HepG2 (cell line): ENCODE measurements around the gene NAA38. TPM values are rescaled to one million over a fixed set of nuclear protein-coding genes. Genes with fewer than 3 reads are reported as not detected.

Experiments
- FOXA1 ChIP-seq, 2 experiments: fragments of 450-650 bp in 1 of 2; sonication (generic) in 1 of 2; formaldehyde crosslinking in 1 of 2; IDR thresholded peaks; 2 replicates each; pipeline versions ENCODE4 v1.4.0 to v1.6.1; 2016 to 2020; ENCODE audit warnings: missing genetic modification reagents in 1 of 2
- HMGXB3 ChIP-seq: sonication (generic); formaldehyde crosslinking; IDR thresholded peaks from 2 replicates; pipeline ENCODE4 v1.4.0; 2020; ENCODE audit warnings: missing genetic modification reagents, borderline replicate concordance
- MAFK ChIP-seq, 2 experiments: IDR thresholded peaks in 1 of 2; conservative IDR thresholded peaks in 1 of 2; 2 replicates each; pipeline ENCODE4 v1.6.1; 2011; ENCODE audit warnings: improper control_type of control experiment in 2 of 2, low read length in 2 of 2
- MTA3 ChIP-seq: sonication (generic); formaldehyde crosslinking; IDR thresholded peaks from 2 replicates; pipeline ENCODE4 v1.4.0; 2020; ENCODE audit warnings: missing genetic modification reagents
- SMAD3 ChIP-seq: sonication (generic); formaldehyde crosslinking; IDR thresholded peaks from 2 replicates; pipeline ENCODE4 v1.4.0; 2020; ENCODE audit warnings: missing genetic modification reagents
- SMARCC2 ChIP-seq: fragments of 450-650 bp; IDR thresholded peaks from 2 replicates; pipeline ENCODE4 v1.6.1; 2017; ENCODE audit warnings: antibody characterized with exemption, mild to moderate bottlenecking
- SMYD3 ChIP-seq: sonication (generic); formaldehyde crosslinking; IDR thresholded peaks from 2 replicates; pipeline ENCODE4 v1.8.1; 2023; ENCODE audit warnings: mild to moderate bottlenecking, missing genetic modification reagents
- TAF15 ChIP-seq: fragments of 200-400 bp; formaldehyde crosslinking; IDR thresholded peaks from one replicate; pipeline ENCODE4 v1.6.1; 2018; ENCODE audit warnings: mild to moderate bottlenecking, low read depth, low read length; ENCODE audit not compliant: poor library complexity, severe bottlenecking
- ZNF282 ChIP-seq: fragments of 450-650 bp; IDR thresholded peaks from 2 replicates; pipeline ENCODE4 v1.6.1; 2018; ENCODE audit not compliant: partially characterized antibody
- ZNF563 ChIP-seq: sonication (generic); formaldehyde crosslinking; IDR thresholded peaks from 2 replicates; pipeline ENCODE4 v1.8.0; 2022; ENCODE audit warnings: mild to moderate bottlenecking, moderate library complexity, missing genetic modification reagents
- ZNF597 ChIP-seq: sonication (generic); formaldehyde crosslinking; IDR thresholded peaks from 2 replicates; pipeline ENCODE4 v1.5.0; 2020; ENCODE audit warnings: missing genetic modification reagents
- ZNF670 ChIP-seq: sonication (generic); formaldehyde crosslinking; IDR thresholded peaks from 2 replicates; pipeline ENCODE4 v1.8.0; 2022; ENCODE audit warnings: mild to moderate bottlenecking, missing genetic modification reagents, borderline replicate concordance
- ZNF776 ChIP-seq: sonication (generic); formaldehyde crosslinking; IDR thresholded peaks from 2 replicates; pipeline ENCODE4 v1.4.0; 2020; ENCODE audit warnings: mild to moderate bottlenecking, missing genetic modification reagents
- polyA plus RNA-seq, 8 experiments: library from polyadenylated mRNA; depleted of rRNA in 3 of 8; stranded (reverse) in 7 of 8; unstranded in 1 of 8; fragments of >200 nt; fragmentation: Illumina TruSeq in 4 of 8; extraction: Trizol in 4 of 8; gene quantifications; 2 replicates each; pipeline versions ENCODE4 v1.2.1 to v1.2.3, GENCODE V29; 2011 to 2016; ENCODE audit warnings: low read depth in 4 of 8, missing spikeins in 1 of 8, mixed read lengths in 1 of 8; ENCODE audit not compliant: insufficient read depth in 1 of 8
- total RNA-seq, 5 experiments: library from RNA; depleted of rRNA; stranded (reverse); fragments of >200 nt; fragmentation: Illumina TruSeq; extraction: Trizol; gene quantifications; 2 replicates each; pipeline ENCODE4 v1.2.3, GENCODE V29; 2016; ENCODE audit warnings: low read depth in 1 of 5
- TF ChIP-seq, protein P1 (sequence below): sonication (generic); formaldehyde crosslinking; IDR thresholded peaks from 2 replicates; pipeline ENCODE4 v1.5.1; 2020; ENCODE audit warnings: mild to moderate bottlenecking, missing genetic modification reagents
- TF ChIP-seq, protein P2 (sequence below): sonication (generic); formaldehyde crosslinking; IDR thresholded peaks from 2 replicates; pipeline ENCODE4 v1.8.0; 2022; ENCODE audit warnings: missing genetic modification reagents, low read depth, mild to moderate bottlenecking, borderline replicate concordance
- TF ChIP-seq, protein P3 (sequence below): IDR thresholded peaks from 2 replicates; pipeline ENCODE4 v1.6.1; 2018; ENCODE audit warnings: missing genetic modification reagents, mild to moderate bottlenecking, missing compliant biosample characterization
- TF ChIP-seq, protein P4 (sequence below): IDR thresholded peaks from 2 replicates; pipeline ENCODE4 v1.6.1; 2016; ENCODE audit warnings: missing compliant biosample characterization, missing genetic modification reagents, borderline replicate concordance

NAA38 gene
- total and polyA plus RNA-seq, 2 of the 13 experiments (the other 11 are each of a cell fraction or from before 2014, with no cell fraction given): 46.9 to 91.6 TPM

- TF ChIP-seq MTA3 (CRISPR knock-in tag) (no peak), TAF15 (peak; percentile 67), ZNF597 (CRISPR knock-in tag) (no peak), SMARCC2 (no peak), MAFK (conservative IDR thresholded peaks at IDR 0.05 in 1 of 2, IDR thresholded peaks at IDR 0.05 in 1 of 2; ENCODE audit: low read length in 2 of 2) (no peak), ZNF282 (no peak), ZNF563 (no peak), HMGXB3 (CRISPR knock-in tag) (no peak), FOXA1 (IDR thresholded peaks at IDR 0.05) (no peak), FOXA1 (CRISPR knock-in tag; IDR thresholded peaks at IDR 0.05) (no peak; the same call in 1 of the 2 replicates), SMYD3 (CRISPR knock-in tag) (no peak), ZNF776 (CRISPR knock-in tag) (no peak), ZNF670 (CRISPR knock-in tag) (no peak; the same call in none of the 2 replicates), SMAD3 (CRISPR knock-in tag) (no peak; the same call in 1 of the 2 replicates)
- TF ChIP-seq, protein P1, sequence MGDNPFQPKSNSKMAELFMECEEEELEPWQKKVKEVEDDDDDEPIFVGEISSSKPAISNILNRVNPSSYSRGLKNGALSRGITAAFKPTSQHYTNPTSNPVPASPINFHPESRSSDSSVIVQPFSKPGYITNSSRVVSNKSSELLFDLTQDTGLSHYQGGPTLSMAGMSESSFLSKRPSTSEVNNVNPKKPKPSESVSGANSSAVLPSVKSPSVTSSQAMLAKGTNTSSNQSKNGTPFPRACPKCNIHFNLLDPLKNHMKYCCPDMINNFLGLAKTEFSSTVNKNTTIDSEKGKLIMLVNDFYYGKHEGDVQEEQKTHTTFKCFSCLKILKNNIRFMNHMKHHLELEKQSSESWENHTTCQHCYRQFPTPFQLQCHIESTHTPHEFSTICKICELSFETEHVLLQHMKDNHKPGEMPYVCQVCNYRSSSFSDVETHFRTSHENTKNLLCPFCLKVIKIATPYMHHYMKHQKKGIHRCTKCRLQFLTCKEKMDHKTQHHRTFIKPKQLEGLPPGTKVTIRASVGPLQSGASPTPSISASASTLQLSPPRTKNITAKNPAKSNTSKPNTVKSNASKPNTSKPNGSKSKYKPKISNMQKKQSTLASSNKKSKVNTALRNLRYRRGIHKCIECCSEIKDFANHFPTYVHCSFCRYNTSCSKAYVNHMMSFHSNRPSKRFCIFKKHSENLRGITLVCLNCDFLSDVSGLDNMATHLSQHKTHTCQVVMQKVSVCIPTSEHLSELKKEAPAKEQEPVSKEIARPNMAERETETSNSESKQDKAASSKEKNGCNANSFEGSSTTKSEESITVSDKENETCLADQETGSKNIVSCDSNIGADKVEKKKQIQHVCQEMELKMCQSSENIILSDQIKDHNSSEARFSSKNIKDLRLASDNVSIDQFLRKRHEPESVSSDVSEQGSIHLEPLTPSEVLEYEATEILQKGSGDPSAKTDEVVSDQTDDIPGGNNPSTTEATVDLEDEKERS (CRISPR knock-in tag): no peak
- TF ChIP-seq, protein P2, sequence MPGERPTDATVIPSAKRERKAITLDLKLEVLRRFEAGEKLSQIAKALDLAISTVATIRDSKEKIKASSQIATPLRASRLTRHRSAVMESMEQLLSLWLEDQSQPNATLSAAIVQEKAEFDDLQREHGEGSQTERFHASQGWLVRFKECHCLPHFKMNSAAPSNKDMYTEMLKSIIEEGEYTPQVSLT (CRISPR knock-in tag): no peak
- TF ChIP-seq, protein P3, sequence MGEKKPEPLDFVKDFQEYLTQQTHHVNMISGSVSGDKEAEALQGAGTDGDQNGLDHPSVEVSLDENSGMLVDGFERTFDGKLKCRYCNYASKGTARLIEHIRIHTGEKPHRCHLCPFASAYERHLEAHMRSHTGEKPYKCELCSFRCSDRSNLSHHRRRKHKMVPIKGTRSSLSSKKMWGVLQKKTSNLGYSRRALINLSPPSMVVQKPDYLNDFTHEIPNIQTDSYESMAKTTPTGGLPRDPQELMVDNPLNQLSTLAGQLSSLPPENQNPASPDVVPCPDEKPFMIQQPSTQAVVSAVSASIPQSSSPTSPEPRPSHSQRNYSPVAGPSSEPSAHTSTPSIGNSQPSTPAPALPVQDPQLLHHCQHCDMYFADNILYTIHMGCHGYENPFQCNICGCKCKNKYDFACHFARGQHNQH (CRISPR knock-in tag): no peak
- TF ChIP-seq, protein P4, sequence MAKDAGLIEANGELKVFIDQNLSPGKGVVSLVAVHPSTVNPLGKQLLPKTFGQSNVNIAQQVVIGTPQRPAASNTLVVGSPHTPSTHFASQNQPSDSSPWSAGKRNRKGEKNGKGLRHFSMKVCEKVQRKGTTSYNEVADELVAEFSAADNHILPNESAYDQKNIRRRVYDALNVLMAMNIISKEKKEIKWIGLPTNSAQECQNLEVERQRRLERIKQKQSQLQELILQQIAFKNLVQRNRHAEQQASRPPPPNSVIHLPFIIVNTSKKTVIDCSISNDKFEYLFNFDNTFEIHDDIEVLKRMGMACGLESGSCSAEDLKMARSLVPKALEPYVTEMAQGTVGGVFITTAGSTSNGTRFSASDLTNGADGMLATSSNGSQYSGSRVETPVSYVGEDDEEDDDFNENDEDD (CRISPR knock-in tag): no peak
Measured at GRCh38 chr17:7843536-7844291, 13.6 kb downstream of the NAA38 start (continued).
